HG02763 (cell line): Measurements from ENCODE around the gene ISYNA1.

ENCODE experiments used
- ATAC-seq: cut with Tn5 transposase; IDR thresholded peaks from one replicate; pipeline ENCODE4 v1.9.1; 2021; ENCODE audit warnings: mild to moderate bottlenecking, moderate library complexity; ENCODE audit not compliant: unreplicated experiment

The ISYNA1 gene

GRCh38 chr19:18397242-18398202 lies 40.4 kb downstream of the ISYNA1 start, which contains the start of gene LRRC25:
TSS of gene LRRC25 (minus strand) at chr19:18397622. CDS start at chr19:18396963, 659 bp downstream.
- no peak for ATAC-seq

- no peak for ATAC-seq
Observed at GRCh38 chr19:18396471-18397241, 41.3 kb downstream of the ISYNA1 start.

GRCh38 chr19:18393836-18394235 lies 44.1 kb downstream of the ISYNA1 start:
- ATAC-seq, result no peak

GRCh38 chr19:18392926-18393325 lies 45.0 kb downstream of the ISYNA1 start:
- no peak for ATAC-seq

DNA sequence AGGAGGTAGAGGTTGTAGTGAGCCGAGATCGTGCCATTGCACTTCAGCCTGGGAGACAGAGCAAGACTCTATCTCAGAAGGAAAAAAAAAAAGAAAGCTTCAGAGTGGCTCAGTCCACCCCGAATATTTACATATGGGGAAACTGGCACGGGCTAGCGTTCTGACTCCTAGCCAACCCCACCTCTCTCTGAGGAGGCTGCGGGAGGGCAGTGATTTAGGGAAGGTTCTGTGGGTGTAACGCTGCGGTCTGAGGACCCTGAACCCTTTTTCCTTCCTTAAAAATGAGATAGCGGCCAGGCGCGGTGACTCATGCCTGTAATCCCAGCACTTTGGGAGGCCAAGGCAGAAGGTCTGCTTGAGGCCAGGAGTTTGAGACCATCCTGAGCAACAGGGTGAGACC lies 45.5 kb downstream of the ISYNA1 start:
- no peak for ATAC-seq

DNA sequence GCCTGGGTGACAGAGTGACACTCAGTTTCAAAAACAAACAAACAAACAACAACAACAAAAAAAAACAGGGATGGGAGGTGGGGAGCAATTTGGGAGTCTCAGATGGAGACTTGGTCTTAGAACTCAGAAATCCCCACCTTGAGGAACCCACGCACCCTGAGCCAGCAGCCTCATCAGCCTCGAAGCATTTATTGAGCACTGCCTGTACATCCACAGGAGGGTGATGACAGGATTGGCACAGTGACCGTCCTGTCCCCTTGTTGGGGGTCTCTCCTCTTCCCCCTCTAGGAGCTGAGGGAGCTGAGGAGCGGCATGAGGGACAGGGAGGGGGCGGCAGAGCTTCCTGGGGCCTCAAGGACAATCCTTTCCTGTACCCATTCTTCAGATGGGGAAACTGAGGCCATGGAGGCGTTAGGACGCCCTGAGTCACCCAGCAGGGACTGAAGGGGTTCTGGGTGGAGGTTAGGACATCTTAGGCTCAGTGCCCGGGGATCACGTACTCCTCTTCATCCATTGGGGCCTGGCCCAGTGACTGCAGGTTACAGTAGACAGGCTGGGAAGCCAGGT lies 46.3 kb downstream of the ISYNA1 start:
- no peak for ATAC-seq

DNA sequence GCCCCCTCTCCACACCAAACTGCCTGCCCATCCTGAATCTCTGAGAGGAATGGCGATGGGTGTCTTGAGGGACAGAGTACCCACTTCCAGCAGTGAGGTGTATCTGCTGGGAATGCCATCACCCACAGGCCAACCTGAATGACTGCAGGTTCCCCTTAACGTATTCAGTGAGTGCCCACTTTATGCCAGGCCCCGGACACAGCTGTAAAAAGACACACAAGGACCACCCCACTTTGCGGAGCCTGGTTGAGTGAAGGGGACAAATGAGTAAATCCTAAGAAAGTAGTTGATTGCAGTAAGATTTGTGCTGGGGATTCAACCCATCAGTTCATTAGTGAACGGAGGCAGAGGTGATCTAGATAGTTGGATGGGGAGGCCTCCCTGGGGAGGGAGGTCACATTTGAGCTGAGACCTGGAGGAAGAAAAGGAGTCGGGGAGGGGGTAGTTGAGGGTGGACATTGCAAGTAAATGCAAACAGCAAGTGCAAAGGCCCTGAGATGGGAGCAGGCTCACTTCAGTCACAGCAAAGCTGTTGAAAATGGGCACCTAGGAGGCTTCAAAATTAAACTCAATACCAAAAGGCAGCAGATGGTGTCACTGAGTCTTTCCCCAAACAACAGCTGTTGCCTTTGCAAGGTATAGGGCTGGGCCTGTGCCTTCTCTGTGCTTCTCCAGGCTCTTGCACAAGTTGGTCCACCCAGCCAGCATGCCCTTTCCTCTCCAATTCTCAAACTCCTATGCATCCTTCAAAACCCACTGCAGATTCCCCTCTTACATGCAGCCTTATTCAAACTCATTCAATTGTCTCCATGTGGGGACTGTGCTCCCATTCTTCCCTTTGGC lies 47.6 kb downstream of the ISYNA1 start:
- no peak for ATAC-seq

DNA sequence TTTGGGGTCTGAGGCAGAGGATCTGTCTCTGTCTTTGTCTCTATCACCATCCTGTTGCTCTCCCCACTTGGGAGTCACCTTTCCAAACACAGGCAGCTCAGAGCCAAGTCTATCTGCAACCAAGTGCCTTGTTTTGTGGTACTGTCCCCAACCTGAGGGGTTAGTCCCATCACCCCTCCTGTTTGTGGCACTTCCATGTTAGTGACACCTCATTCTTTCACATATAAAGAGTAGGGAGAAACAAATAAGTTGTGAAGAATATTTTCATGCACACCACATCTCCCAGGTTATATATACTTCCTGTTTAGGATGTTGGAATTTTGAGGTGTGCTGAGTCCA lies 48.2 kb downstream of the ISYNA1 start:
- no peak for ATAC-seq

DNA sequence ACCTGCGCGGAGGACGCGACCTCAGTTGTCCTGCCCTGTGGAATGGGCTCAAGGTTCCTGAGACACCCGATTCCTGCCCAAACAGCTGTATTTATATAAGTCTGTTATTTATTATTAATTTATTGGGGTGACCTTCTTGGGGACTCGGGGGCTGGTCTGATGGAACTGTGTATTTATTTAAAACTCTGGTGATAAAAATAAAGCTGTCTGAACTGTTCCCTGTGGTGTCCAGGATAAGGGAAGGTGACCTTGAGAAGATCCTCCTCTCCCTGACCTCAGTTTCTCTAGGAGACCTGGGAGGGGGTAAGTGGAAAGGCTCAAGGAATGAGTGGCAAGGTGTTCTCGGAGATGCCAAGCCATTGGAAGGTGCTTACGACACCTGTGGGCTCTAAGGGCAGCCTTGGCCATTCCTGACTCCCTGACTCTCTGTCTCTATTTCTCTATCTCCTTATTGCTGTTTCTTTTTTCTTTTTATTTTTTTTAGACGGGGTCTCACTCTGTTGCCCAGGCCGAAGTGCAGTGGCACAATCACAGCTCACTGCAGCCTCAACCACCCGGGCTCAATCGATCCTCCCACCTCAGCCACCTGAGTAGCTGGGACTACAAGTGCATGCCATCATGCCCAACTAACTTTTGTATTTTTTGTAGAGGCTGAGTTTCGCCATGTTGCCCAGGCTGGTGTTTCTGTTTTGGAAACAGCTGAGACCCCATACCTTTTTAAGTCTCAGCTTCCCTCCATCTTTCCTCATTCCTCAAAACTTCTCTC lies 48.8 kb downstream of the ISYNA1 start:
- ATAC-seq, result no peak

GRCh38 chr19:18388100-18388959 lies 49.6 kb downstream of the ISYNA1 start:
- ATAC-seq, result peak; percentile 57

DNA sequence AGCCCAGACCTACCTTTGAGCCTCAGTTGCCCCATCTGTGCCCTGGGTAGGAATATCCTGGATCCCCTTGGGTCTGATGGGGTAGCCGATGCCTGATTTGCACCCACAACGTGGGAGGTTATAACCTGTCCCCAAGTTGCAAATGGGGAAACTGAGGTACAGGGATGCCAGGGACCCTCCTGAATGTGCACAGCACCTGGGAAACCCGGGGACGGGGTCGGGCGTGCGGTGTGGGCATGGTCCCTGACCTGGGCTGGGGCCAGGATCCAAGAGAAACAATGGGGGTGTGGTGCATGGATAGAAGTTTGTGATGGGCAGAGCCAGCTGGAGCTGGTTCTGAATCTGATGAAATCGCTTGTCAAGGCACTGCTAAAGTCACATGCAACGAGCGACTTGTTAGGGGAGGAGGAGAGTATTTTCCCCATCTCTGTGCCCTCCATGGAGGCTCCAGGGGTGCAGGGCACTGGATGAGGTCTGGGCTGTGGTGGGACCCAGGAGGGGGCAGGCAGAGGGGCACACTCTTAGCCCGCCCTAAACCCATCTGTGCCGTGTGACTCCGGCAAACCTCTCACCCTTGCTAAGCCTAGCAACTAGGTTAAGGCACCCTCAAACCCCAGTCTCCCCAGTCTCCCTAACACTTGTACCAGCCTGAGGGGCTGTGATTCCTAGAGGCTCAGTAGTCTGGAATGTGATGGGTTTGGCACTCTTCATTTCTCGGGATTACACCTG lies 51.2 kb downstream of the ISYNA1 start:
- ATAC-seq, result no peak

DNA sequence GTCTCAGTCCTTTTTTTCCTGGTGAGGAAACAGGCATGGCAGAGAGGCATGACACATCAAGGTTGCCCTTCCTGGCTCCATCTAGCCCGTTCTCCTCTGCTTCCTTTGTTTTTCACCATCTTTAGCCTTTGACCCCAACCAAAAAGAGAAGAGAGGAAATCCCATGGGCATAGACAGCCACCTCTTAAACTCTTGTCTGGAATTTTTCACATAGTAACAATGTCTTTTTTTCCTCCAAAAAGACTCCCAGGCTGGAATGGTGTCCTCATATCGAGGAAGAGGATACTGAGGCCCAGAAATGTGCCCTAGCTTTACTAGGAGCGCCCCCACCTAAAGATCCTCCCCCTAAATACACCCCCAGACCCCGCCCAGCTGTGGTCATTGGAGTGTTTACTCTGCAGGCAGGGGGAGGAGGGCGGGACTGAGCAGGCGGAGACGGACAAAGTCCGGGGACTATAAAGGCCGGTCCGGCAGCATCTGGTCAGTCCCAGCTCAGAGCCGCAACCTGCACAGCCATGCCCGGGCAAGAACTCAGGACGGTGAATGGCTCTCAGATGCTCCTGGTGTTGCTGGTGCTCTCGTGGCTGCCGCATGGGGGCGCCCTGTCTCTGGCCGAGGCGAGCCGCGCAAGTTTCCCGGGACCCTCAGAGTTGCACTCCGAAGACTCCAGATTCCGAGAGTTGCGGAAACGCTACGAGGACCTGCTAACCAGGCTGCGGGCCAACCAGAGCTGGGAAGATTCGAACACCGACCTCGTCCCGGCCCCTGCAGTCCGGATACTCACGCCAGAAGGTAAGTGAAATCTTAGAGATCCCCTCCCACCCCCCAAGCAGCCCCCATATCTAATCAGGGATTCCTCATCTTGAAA lies 52.0 kb downstream of the ISYNA1 start, which contains the start of gene GDF15:
GDF15 (plus strand) TSS at position 484 of the 868 bp plus-strand sequence; CDS start at position 516, 32 bp downstream.
- no peak for ATAC-seq

- ATAC-seq, result no peak
Observed at GRCh38 chr19:18385359-18385674, 52.6 kb downstream of the ISYNA1 start.

- no peak for ATAC-seq
Observed at GRCh38 chr19:18384775-18385174, 53.2 kb downstream of the ISYNA1 start.
